HepG2 (cell line): ENCODE results near the gene UNC5A. TPM values are rescaled to one million over a fixed set of nuclear protein-coding genes. Genes with fewer than 3 reads are reported as not detected.

Source experiments
- ATAC-seq: fragments of 200-7000 bp; cut with Tn5 transposase; 3 replicates; pipeline ENCODE4 v1.9.1; 2020; ENCODE audit warnings: mild to moderate bottlenecking, moderate library complexity
- BruUV-seq: library from RNA; stranded (reverse); fragments of 400-500 nt; replicated peaks from 2 replicates; lab custom pipeline; 2021; lab: Mats Ljungman, UMichigan
- CTCF ChIA-PET: fragments of 300-600 bp; formaldehyde crosslinking; extraction: SDS; loops from one replicate; lab custom pipeline; 2021; ENCODE audit warnings: low total read pairs, inconsistent platforms, low intra/inter-chr PET ratio; lab: Yijun Ruan, JAX
- POLR2A ChIA-PET: fragments of 350-600 bp; sonication (Branson Sonifier 250); formaldehyde crosslinking; loops from one replicate; lab custom pipeline; 2020; ENCODE audit warnings: antibody characterized with exemption, inconsistent platforms; lab: Yijun Ruan, JAX
- DNase-seq: peaks from one replicate; pipeline ENCODE4 v3.0.0-alpha.2; 2015; ENCODE audit warnings: low spot score
- FAIRE-seq: peaks from 3 replicates; lab custom pipeline; 2011; peaks lifted over from hg19 to GRCh38; lab: Jason Lieb, UNC
- H2AFZ ChIP-seq: one replicate; pipeline ENCODE4 v1.6.1; 2011; ENCODE audit warnings: low read length, inconsistent platforms
- H3K27ac ChIP-seq: fragments of 300-600 bp; 3 replicates; pipeline ENCODE4 v1.8.0; 2011; ENCODE audit warnings: mixed run types, mild to moderate bottlenecking, mixed read lengths, low read length, inconsistent platforms; ENCODE audit not compliant: insufficient read depth; ENCODE audit errors: extremely low read length
- H3K27me3 ChIP-seq, 2 experiments: fragments of 200-600 bp in 1 of 2; 2 replicates in 1 of 2; 3 replicates in 1 of 2; pipeline versions ENCODE4 v1.6.0 to v1.8.0; 2011; ENCODE audit warnings: low read length in 2 of 2, mild to moderate bottlenecking in 2 of 2, moderate library complexity in 2 of 2, inconsistent platforms in 1 of 2; ENCODE audit not compliant: insufficient read depth in 2 of 2, control insufficient read depth in 1 of 2
- H3K36me3 ChIP-seq, 2 experiments: fragments of 200-600 bp in 1 of 2; replicated peaks in 1 of 2; 2 replicates in 1 of 2; 3 replicates in 1 of 2; pipeline versions ENCODE4 v1.5.1 to v1.8.0; 2011; ENCODE audit warnings: low read length in 2 of 2, inconsistent platforms in 1 of 2; ENCODE audit not compliant: insufficient read depth in 2 of 2, control insufficient read depth in 1 of 2
- H3K4me1 ChIP-seq: 2 replicates; pipeline ENCODE4 v1.5.1; 2012; ENCODE audit warnings: low read length, inconsistent platforms; ENCODE audit not compliant: insufficient read depth
- H3K4me2 ChIP-seq: 2 replicates; pipeline ENCODE4 v1.6.0; 2011; ENCODE audit warnings: low read depth, low read length, inconsistent platforms
- H3K4me3 ChIP-seq, 3 experiments: fragments of 200-600 bp in 1 of 3; sonication (generic), shearing (Covaris generic) in 1 of 3; replicated peaks in 1 of 3; 2 replicates each; pipeline ENCODE4 v1.5.1; 2011 to 2016; ENCODE audit warnings: low read length in 3 of 3, inconsistent platforms in 2 of 3, low read depth in 2 of 3, mild to moderate bottlenecking in 2 of 3, control low read depth in 1 of 3, mixed read lengths in 1 of 3; ENCODE audit not compliant: insufficient read depth in 1 of 3
- H3K79me2 ChIP-seq: one replicate; pipeline ENCODE4 v1.6.1; 2011; ENCODE audit warnings: low read length, inconsistent platforms; ENCODE audit not compliant: insufficient read depth
- H3K9ac ChIP-seq: 2 replicates; pipeline ENCODE4 v1.6.0; 2011; ENCODE audit warnings: mild to moderate bottlenecking, low read depth, low read length, inconsistent platforms; ENCODE audit not compliant: insufficient read depth
- H3K9me3 ChIP-seq: 2 replicates; pipeline ENCODE4 v1.5.1; 2012; ENCODE audit warnings: mild to moderate bottlenecking, low read length
- H4K20me1 ChIP-seq: 2 replicates; pipeline ENCODE4 v1.6.0; 2011; ENCODE audit warnings: inconsistent platforms, mild to moderate bottlenecking, low read length, moderate library complexity; ENCODE audit not compliant: insufficient read depth
- CBX5 ChIP-seq: sonication (generic); formaldehyde crosslinking; IDR thresholded peaks from 2 replicates; pipeline ENCODE4 v1.4.0; 2020; ENCODE audit warnings: missing genetic modification reagents, borderline replicate concordance
- HNRNPLL ChIP-seq: fragments of 200-400 bp; formaldehyde crosslinking; IDR thresholded peaks from 2 replicates; pipeline ENCODE4 v1.6.1; 2017; ENCODE audit warnings: mild to moderate bottlenecking, low read depth, low read length; ENCODE audit not compliant: poor library complexity, severe bottlenecking
- KLF12 ChIP-seq: sonication (generic); formaldehyde crosslinking; IDR thresholded peaks from 2 replicates; pipeline ENCODE4 v1.4.0; 2020; ENCODE audit warnings: missing genetic modification reagents, borderline replicate concordance
- MTERF4 ChIP-seq: sonication (generic); formaldehyde crosslinking; IDR thresholded peaks from 2 replicates; pipeline ENCODE4 v1.8.0; 2023; ENCODE audit warnings: mild to moderate bottlenecking, missing genetic modification reagents
- PRPF4 ChIP-seq: fragments of 200-400 bp; formaldehyde crosslinking; IDR thresholded peaks from 2 replicates; pipeline ENCODE4 v1.6.1; 2016; ENCODE audit warnings: low read length, low read depth; ENCODE audit not compliant: poor library complexity, severe bottlenecking
- RBAK ChIP-seq: sonication (generic); formaldehyde crosslinking; IDR thresholded peaks from 2 replicates; pipeline ENCODE4 v1.5.1; 2020; ENCODE audit warnings: mild to moderate bottlenecking, missing genetic modification reagents
- RFXANK ChIP-seq: IDR thresholded peaks from 2 replicates; pipeline ENCODE4 v1.6.1; 2016
- SMARCC2 ChIP-seq: fragments of 450-650 bp; IDR thresholded peaks from 2 replicates; pipeline ENCODE4 v1.6.1; 2017; ENCODE audit warnings: antibody characterized with exemption, mild to moderate bottlenecking
- SP140L ChIP-seq: sonication (generic); formaldehyde crosslinking; IDR thresholded peaks from 2 replicates; pipeline ENCODE4 v1.4.0; 2020; ENCODE audit warnings: missing genetic modification reagents, borderline replicate concordance
- THYN1 ChIP-seq: sonication (generic); formaldehyde crosslinking; IDR thresholded peaks from 2 replicates; pipeline ENCODE4 v1.8.1; 2023; ENCODE audit warnings: low read depth, mild to moderate bottlenecking, moderate library complexity, missing genetic modification reagents, borderline replicate concordance
- ZBTB42 ChIP-seq: sonication (generic); formaldehyde crosslinking; IDR thresholded peaks from 2 replicates; pipeline ENCODE4 v1.5.0; 2020; ENCODE audit warnings: mild to moderate bottlenecking, missing genetic modification reagents
- ZFP41 ChIP-seq: sonication (generic); formaldehyde crosslinking; IDR thresholded peaks from 2 replicates; pipeline ENCODE4 v1.4.0; 2020; ENCODE audit warnings: mild to moderate bottlenecking, missing genetic modification reagents, borderline replicate concordance
- ZFP82 ChIP-seq: sonication (generic); formaldehyde crosslinking; IDR thresholded peaks from 2 replicates; pipeline ENCODE4 v1.5.1; 2020; ENCODE audit warnings: mild to moderate bottlenecking, missing genetic modification reagents, borderline replicate concordance
- ZNF207 ChIP-seq: fragments of 450-650 bp; IDR thresholded peaks from 2 replicates; pipeline ENCODE4 v1.6.1; 2016; ENCODE audit warnings: antibody characterized with exemption, borderline replicate concordance
- ZNF556 ChIP-seq: sonication (generic); formaldehyde crosslinking; IDR thresholded peaks from 2 replicates; pipeline ENCODE4 v1.4.0; 2020; ENCODE audit warnings: mild to moderate bottlenecking, missing genetic modification reagents, borderline replicate concordance
- WGBS: methylation state at CpG from one replicate; pipeline ENCODE4 v1.1.6; 2017; ENCODE audit warnings: low lambda C conversion rate; 5-methylcytosine and 5-hydroxymethylcytosine counted together
- in situ Hi-C: cut with HindIII; loops from 2 replicates; pipeline ENCODE4 v1.10.0; 2017; ENCODE audit warnings: low pct_unique_long_range_greater_than_20kb; ENCODE audit not compliant: extremely low pct_ligation_motif_present
- intact Hi-C: fragments of 100-400 bp; cut with micrococcal nuclease; formaldehyde crosslinking; loops from one replicate; pipeline ENCODE4 v1.10.0; 2022; ENCODE audit not compliant: unreplicated experiment
- polyA plus RNA-seq, 8 experiments: library from polyadenylated mRNA; depleted of rRNA in 3 of 8; stranded (reverse) in 7 of 8; unstranded in 1 of 8; fragments of >200 nt; fragmentation: Illumina TruSeq in 4 of 8; extraction: Trizol in 4 of 8; gene quantifications; 2 replicates each; pipeline versions ENCODE4 v1.2.1 to v1.2.3, GENCODE V29; 2011 to 2016; ENCODE audit warnings: low read depth in 4 of 8, missing spikeins in 1 of 8, mixed read lengths in 1 of 8; ENCODE audit not compliant: insufficient read depth in 1 of 8
- total RNA-seq, 5 experiments: library from RNA; depleted of rRNA; stranded (reverse); fragments of >200 nt; fragmentation: Illumina TruSeq; extraction: Trizol; gene quantifications; 2 replicates each; pipeline ENCODE4 v1.2.3, GENCODE V29; 2016; ENCODE audit warnings: low read depth in 1 of 5
- TF ChIP-seq, protein P1 (sequence below): sonication (generic); formaldehyde crosslinking; IDR thresholded peaks from 2 replicates; pipeline ENCODE4 v1.5.1; 2020; ENCODE audit warnings: mild to moderate bottlenecking, missing genetic modification reagents, moderate library complexity
- TF ChIP-seq, protein P2 (sequence below): fragments of 450-650 bp; IDR thresholded peaks from 2 replicates; pipeline ENCODE4 v1.6.1; 2017
- TF ChIP-seq, protein P3 (sequence below): IDR thresholded peaks from 2 replicates; pipeline ENCODE4 v1.6.1; 2016; ENCODE audit warnings: low read depth, control low read depth

UNC5A gene
- total and polyA plus RNA-seq, 2 of the 13 experiments (the other 11 are each of a cell fraction or from before 2014, with no cell fraction given) = not detected

GRCh38 chr5:176857894-176858273 is 47.5 kb downstream of the UNC5A start:
- no peak for FAIRE-seq
- H3K36me3 ChIP-seq = no peaks in the 10 kb centered on the region
- H3K9me3 ChIP-seq = no peaks in the 10 kb centered on the region
- H3K27ac ChIP-seq = no peak overlapping the region
- no peaks in the 10 kb centered on the region for H4K20me1 ChIP-seq
- peaks cover 23 to 85% of the 10 kb centered on the region in 2 experiments; a peak in 4 of 5 replicates for H3K27me3 ChIP-seq
- ATAC-seq = no peak
- no peaks in the 10 kb centered on the region for H3K4me1 ChIP-seq
- POLR2A ChIA-PET = no interaction called here
- intact Hi-C loops = no loop called here
- DNase-seq = no peak
- no peak overlapping the region for H3K9ac ChIP-seq
- no peaks in the 10 kb centered on the region for H3K79me2 ChIP-seq
- CTCF ChIA-PET = no interaction called here
- in situ Hi-C loops = no loop called here
- 20% methylated on average over 2 of the region's 11 CpGs for WGBS
- no peak overlapping the region for H2AFZ ChIP-seq
- no TSS peak for BruUV-seq
- H3K4me3 ChIP-seq = no peak overlapping the region
- no peak overlapping the region for H3K4me2 ChIP-seq
- TF ChIP-seq ZFP41 (CRISPR knock-in tag) (no peak), KLF12 (CRISPR knock-in tag) (no peak), THYN1 (CRISPR knock-in tag) (no peak), ZNF207 (no peak), SP140L (no peak), PRPF4 (no peak), ZBTB42 (CRISPR knock-in tag) (no peak), MTERF4 (CRISPR knock-in tag) (no peak), RBAK (CRISPR knock-in tag) (no peak), HNRNPLL (no peak), SMARCC2 (no peak), CBX5 (CRISPR knock-in tag) (no peak), RFXANK (CRISPR knock-in tag) (no peak), ZNF556 (CRISPR knock-in tag) (no peak), ZFP82 (CRISPR knock-in tag) (no peak)
- TF ChIP-seq, protein P1, sequence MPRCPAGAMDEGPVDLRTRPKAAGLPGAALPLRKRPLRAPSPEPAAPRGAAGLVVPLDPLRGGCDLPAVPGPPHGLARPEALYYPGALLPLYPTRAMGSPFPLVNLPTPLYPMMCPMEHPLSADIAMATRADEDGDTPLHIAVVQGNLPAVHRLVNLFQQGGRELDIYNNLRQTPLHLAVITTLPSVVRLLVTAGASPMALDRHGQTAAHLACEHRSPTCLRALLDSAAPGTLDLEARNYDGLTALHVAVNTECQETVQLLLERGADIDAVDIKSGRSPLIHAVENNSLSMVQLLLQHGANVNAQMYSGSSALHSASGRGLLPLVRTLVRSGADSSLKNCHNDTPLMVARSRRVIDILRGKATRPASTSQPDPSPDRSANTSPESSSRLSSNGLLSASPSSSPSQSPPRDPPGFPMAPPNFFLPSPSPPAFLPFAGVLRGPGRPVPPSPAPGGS (CRISPR knock-in tag) = no peak
- TF ChIP-seq, protein P2, sequence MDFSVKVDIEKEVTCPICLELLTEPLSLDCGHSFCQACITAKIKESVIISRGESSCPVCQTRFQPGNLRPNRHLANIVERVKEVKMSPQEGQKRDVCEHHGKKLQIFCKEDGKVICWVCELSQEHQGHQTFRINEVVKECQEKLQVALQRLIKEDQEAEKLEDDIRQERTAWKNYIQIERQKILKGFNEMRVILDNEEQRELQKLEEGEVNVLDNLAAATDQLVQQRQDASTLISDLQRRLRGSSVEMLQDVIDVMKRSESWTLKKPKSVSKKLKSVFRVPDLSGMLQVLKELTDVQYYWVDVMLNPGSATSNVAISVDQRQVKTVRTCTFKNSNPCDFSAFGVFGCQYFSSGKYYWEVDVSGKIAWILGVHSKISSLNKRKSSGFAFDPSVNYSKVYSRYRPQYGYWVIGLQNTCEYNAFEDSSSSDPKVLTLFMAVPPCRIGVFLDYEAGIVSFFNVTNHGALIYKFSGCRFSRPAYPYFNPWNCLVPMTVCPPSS = no peak
- TF ChIP-seq, protein P3, sequence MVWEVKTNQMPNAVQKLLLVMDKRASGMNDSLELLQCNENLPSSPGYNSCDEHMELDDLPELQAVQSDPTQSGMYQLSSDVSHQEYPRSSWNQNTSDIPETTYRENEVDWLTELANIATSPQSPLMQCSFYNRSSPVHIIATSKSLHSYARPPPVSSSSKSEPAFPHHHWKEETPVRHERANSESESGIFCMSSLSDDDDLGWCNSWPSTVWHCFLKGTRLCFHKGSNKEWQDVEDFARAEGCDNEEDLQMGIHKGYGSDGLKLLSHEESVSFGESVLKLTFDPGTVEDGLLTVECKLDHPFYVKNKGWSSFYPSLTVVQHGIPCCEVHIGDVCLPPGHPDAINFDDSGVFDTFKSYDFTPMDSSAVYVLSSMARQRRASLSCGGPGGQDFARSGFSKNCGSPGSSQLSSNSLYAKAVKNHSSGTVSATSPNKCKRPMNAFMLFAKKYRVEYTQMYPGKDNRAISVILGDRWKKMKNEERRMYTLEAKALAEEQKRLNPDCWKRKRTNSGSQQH (CRISPR knock-in tag) = no peak
